Measurements from ENCODE around the gene GDF9.

DNA sequence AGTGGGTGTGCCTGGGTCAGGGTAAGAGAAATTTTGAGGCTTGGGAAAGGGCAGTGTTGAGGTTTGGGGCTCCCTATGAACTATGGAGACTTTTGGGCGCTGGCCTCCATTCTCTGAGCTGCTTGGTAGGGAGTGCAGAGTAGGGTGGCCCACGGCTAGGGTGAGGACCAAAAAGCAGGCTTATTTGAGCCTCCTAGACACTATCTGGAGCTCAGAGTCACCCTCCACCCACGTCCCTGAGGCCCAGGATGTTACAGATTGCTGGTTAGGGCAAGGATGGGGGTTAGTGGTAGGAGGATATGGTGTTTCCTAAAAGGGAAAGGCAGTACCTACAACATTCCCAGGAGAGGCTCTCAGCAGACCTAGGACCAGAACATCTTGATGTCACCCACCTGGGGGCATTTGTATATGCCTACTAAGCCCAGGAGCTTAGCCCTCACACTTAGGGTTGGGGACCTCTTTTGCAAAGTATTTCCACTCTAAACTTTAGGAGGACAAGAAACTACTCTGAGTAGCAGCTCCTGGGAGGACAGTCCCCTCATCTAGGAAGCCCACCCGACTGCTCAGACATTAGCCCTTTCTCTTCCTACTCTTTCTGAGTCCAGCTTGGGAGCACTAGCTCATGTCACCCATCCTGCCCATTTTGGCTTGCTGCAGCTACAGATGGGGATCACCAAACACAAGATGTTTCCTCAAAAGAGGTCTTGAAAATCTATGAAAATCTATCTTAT lies 38.2 kb downstream of the GDF9 start:
- TF ChIP-seq, protein P1, sequence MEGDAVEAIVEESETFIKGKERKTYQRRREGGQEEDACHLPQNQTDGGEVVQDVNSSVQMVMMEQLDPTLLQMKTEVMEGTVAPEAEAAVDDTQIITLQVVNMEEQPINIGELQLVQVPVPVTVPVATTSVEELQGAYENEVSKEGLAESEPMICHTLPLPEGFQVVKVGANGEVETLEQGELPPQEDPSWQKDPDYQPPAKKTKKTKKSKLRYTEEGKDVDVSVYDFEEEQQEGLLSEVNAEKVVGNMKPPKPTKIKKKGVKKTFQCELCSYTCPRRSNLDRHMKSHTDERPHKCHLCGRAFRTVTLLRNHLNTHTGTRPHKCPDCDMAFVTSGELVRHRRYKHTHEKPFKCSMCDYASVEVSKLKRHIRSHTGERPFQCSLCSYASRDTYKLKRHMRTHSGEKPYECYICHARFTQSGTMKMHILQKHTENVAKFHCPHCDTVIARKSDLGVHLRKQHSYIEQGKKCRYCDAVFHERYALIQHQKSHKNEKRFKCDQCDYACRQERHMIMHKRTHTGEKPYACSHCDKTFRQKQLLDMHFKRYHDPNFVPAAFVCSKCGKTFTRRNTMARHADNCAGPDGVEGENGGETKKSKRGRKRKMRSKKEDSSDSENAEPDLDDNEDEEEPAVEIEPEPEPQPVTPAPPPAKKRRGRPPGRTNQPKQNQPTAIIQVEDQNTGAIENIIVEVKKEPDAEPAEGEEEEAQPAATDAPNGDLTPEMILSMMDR (IDR thresholded peaks at IDR 0.05) = no peak
- no peak for TF ChIP-seq POLR2A (IDR thresholded peaks at IDR 0.05)
